GM12873 (cell line): ENCODE measurements around the gene SV2C.

ENCODE experiments used
- CTCF ChIP-seq: IDR thresholded peaks from 2 replicates; pipeline ENCODE4 v1.5.1; 2012; ENCODE audit warnings: low read depth, mild to moderate bottlenecking, moderate library complexity, low read length, control low read depth; ENCODE audit not compliant: insufficient read depth; ENCODE audit errors: missing control alignments

SV2C gene

GRCh38 chr5:76356887-76357286 lies 273.7 kb downstream of the SV2C start:
- TF ChIP-seq CTCF, result no peak

DNA sequence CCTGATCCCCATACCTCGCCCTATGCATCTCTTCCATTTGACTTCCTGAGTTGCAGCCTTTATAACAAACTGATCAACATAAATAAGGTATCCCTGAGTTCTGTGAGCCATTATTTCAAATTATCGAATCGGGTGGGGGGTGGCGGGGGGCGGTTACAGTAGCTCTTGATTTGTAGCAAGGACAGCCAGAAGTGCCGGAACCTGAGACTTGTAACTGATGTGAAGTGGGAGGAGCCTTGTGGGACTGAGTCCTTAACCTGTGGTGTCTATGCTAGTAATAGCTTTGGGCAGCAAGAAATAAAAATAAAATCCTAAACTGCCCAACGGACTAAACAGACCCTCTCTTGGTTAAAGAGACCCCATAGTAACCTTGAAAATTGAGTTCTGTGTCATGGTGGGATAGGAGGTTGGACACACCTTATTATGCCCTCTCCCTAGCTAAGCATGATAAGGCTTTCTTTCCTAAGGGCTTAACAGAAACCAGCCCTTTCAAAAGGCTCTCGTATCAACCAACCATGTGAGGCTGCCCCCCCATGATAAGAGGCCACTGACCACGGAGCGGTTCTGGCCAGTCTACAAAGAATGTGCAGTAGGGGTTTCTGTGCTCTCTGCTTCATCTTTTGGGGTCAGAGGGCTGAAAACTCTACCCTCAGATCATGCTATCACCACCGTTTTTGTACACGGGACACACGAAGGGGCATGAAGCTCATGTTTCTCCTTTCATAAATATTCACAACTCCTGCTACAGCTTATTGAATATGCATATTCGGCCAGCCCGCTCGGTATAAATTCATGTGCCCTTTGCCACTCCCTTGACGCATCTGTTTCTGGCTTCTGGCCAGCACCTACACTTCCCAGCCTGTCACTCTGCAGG lies 280.4 kb downstream of the SV2C start:
- TF ChIP-seq CTCF, result no peak

GRCh38 chr5:76364226-76364589 lies 281.0 kb downstream of the SV2C start:
- no peak for TF ChIP-seq CTCF

GRCh38 chr5:76365561-76365960 lies 282.4 kb downstream of the SV2C start:
- no peak for TF ChIP-seq CTCF

DNA sequence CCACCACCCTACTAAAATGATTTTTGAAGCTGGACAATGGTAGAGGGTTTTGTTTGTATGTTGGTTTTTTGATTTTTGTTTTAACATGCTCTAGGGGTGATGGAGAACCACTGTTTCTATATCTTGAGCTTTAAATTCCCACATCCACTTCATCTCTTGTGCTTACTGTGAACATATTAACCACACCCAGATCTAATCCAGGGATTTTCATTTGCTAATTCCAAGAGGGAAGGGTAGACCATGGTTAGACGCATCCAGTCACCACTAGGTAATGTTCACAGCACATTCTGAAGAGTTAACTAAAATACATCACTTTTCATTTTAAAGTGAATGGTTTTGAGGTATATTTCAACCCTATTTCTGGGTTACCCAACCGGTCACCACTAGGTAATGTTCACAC lies 283.4 kb downstream of the SV2C start:
- no peak for TF ChIP-seq CTCF

DNA sequence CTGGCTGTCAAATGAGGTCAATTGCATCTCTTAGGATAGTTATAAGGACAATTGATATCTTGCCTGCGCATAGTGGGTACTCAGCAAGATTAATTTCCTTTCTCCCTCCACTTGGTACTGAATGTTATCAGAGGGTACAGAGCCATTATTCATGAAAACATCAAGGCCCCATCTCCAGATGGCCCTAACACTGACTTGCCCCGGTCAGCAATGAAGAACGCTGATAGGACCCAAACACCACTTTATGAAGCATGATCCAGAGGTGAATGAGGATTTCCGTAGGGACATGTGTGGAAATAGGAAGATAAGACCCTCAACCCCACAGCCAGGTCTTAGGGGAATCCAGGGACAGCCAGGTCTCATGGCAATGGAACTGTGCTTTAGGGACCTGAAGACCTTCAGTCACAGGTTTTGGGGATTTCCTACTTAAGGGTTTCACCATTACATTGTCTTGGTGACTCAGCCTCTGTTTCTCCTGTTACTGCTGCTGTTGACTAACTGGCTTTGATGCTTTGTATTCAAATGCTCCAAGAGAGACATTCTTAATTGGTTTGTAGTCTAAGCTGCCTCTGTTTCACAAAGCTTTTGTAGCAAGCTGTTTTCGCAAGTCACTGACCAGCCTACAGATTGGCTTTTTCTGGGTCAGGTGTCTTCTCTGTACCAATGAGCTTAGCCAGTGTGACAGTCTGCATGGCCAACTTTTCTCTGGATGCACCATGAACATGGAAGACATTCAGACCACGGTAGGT lies 284.6 kb downstream of the SV2C start:
- no peak for TF ChIP-seq CTCF

GRCh38 chr5:76368941-76369340 lies 285.8 kb downstream of the SV2C start:
- no peak for TF ChIP-seq CTCF
